HFF-Myc (cell line): ENCODE data around the gene MXD1.

Experiments used
- DNase-seq: peaks from one replicate; pipeline ENCODE4 v3.0.0-alpha.2; 2011; ENCODE audit warnings: low read depth; ENCODE audit errors: extremely low read depth
- H3K4me3 ChIP-seq: replicated peaks from 2 replicates; pipeline ENCODE4 v1.5.1; 2011; ENCODE audit warnings: low read depth, mild to moderate bottlenecking, control low read depth, low read length
- CTCF ChIP-seq: IDR thresholded peaks from 2 replicates; pipeline ENCODE4 v1.5.1; 2012; ENCODE audit warnings: mild to moderate bottlenecking, low read depth, low read length, control low read depth; ENCODE audit errors: missing control alignments

Gene MXD1

GRCh38 chr2:69943000-69943842 lies 28.3 kb downstream of the MXD1 start:
- no peak for TF ChIP-seq CTCF
- H3K4me3 ChIP-seq: no peak overlapping the region
- DNase-seq: no peak

DNA sequence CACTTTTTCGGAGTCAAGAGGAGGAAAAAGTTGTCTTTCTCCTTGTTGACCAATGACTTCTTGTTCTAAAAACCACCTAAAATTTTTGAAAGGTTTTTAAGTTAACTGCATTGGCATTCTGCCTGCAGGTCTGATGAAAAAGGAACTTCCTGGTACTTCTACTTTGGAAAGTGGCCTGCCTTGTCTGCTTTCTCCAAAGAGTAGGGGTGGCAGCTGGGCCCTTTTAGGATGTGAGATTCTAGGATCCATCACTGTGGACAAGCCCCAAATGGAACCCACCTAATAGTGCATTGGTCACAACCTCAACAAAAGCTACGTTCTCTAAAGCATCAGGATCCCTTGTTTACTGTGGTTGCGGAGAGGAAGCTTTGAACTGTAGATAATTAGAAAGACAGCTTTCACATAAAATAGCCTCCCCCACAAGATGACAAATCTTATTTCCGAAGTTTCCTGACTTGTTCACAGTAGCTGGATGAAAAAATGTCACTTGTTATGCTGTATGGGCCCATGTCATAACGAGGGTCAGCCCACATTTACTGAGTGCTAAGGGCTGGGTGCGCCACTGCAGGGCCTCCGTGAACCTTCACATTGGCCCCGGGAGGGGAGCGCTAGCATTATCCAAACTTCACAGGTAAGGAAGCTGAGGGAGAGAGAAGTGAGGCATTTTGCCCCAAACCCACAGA lies 29.1 kb downstream of the MXD1 start:
- no peak for DNase-seq
- no peak for TF ChIP-seq CTCF
- no peak overlapping the region for H3K4me3 ChIP-seq

GRCh38 chr2:69944756-69945155 lies 29.8 kb downstream of the MXD1 start:
- H3K4me3 ChIP-seq: no peak overlapping the region
- no peak for DNase-seq
- TF ChIP-seq CTCF: no peak

DNA sequence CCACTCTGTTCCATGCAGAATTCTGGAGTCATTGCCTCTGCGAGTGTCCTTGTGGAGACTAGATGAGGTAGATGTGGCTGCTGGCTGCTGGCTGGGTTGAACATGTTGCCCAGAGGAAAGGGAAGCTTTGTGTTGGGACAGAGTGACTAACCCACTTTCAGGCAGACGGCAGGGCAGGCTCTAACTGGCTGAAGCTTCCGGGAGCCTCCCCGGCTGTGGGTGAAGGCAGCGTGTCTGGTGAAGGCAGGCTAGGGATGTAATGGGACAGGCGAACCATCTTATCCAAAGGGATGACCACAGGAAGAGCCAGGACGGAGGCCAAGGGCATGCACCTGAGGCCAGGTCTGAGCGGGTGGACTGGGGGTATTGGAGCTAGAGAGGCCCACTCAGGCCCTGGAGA lies 30.5 kb downstream of the MXD1 start:
- no peak overlapping the region for H3K4me3 ChIP-seq
- TF ChIP-seq CTCF: no peak
- no peak for DNase-seq

GRCh38 chr2:69945941-69946340 lies 31.0 kb downstream of the MXD1 start:
- DNase-seq: no peak
- H3K4me3 ChIP-seq: no peak overlapping the region
- no peak for TF ChIP-seq CTCF

DNA sequence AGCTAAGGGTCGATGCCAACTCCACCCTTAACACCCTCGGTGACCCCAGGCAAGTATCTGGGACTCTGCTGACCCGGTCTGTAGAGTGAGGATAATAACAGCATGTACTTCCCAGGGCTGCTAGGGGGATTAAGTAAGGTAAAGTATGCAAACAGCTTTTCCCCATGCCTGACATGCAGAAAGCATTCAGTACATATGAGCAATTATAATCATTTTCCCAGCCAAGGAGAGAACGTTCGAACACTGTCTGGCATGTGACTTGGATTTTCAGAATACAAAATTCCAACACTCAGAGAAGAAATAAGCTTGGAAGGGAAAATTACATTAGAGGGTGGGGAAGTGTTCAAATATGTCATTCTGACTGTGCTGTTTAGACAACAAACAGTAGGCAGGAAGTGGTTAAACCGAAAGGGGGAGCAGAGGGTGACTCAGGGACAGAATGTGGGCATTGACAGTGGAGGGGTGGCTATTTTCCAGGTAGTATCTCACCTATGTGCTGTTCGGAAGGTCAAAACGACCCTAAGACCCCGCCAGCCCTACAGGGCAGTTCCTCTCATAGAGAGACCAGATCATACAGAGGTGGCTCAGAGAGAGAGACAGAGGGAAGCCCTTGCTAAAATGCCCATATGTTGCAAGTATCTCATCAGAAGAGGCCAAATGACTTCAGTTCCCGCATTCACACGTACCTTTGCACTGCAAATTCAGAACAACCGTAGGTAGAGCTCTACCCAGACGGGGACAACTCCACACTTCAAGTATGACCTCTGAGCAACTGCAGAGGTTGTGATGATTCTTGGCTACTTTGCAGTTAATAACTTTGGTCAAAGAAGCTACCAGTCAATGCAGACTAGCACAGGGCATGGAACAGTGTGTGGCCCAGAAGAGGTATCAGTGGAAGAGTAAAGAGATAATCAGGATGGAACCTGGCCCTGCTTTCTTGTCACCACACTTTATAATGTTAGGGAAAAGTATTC lies 31.7 kb downstream of the MXD1 start:
- H3K4me3 ChIP-seq: no peak overlapping the region

More for the DNA sequence above, 31.7 kb downstream of the MXD1 start:
- TF ChIP-seq CTCF: no peak
- no peak for DNase-seq
